GM21576 (cell line): ENCODE measurements around the gene SLC35F3.

Experiments used
- ATAC-seq: cut with Tn5 transposase; IDR thresholded peaks from one replicate; pipeline ENCODE4 v1.9.1; 2021; ENCODE audit warnings: mild to moderate bottlenecking, moderate library complexity; ENCODE audit not compliant: unreplicated experiment

SLC35F3 gene

DNA sequence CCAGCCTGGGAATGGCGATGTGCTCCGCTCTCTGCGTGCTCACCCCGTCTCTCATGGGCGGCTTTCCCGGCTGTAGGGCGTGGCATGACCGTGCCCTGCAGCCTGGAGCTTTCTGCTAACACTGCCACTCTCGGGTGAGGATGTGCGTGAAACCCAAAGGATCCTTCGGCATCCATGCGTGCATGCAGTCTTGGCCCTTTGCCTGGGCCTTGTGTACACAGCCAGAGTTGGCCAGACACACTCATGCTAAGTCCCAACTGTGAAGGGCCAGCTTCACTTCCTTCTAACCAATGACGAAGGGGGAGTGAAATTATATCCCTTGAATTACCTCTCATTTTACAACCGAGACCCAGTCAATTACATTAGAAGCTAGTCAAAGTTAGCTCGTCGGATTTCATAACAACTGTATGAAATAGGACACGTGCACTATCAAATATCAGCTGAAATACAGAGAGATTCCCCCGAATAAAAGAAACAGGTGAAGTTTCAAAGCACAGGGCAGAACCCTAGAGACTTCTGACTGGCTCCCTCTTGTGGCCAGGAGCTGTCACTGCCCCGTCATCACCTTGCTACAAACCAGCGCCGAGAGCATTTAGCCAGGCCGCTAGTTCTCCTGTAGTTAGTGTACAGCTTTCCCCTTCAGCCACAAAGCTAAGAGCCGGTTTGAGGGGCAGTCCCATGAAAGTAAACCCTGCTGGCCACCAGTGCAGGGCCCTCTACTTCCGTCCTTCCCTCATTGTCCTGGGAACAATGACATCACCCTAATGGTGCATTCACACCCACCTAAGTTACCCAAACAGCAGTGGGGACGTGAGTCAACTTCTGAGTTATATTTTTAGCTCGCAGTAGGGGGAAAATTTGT lies 405.4 kb downstream of the SLC35F3 start:
- peak; percentile 90 for ATAC-seq

DNA sequence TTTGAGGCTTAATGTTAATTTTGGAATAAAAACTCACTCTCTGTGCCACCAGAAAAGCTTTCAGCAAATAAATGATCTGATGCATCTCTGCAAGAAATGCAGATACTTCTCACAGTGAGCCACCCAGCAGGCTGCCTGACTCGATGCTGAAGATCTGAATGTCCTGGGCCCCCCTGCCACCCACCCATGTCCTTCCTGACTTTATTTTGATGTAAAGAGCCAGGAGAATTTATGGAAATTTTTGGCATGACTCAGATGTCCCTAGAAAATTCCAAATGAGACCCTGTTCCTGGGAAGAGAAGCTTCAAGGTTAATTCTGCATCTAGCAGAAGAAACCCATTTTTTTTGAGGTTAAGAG lies 406.0 kb downstream of the SLC35F3 start:
- no peak for ATAC-seq

DNA sequence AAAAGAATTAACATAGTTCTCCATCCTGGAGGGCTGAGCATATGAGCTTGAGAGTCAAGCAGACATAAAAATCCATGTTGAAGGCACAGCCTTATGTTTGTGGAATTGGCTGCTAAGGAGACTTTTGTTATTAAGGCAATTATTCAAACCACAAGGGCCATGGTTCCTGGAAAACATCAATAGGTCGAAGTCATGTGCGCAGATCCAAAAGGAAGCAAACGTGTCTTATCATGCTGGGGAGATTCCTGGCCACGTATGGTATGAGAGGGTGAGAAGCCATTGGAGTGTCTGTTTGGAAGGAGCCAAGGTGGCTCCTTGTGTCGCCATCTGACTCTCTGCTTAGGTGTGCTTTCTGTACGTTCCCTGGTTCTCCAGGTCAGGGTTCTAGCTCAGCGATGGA lies 406.9 kb downstream of the SLC35F3 start:
- no peak for ATAC-seq

DNA sequence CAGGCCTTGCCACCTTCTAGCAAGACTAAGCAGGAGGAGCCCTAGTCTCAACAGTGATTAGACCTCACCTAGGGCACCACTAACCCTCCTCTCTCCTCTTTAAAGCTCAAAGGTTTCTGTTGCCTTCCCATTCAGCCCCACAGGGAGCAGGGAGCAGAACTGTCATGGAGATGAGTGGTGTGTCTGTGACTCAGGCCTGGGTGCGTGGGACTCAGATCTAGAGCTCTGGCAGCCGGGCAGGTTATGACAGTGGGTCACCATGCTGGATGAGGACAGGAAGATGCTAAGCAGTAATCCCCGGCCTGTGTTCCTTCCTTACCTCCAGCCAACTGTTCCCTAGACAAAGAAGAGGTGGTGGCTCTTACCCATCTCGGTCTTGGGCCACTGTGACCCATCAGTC lies 408.7 kb downstream of the SLC35F3 start:
- ATAC-seq: no peak

DNA sequence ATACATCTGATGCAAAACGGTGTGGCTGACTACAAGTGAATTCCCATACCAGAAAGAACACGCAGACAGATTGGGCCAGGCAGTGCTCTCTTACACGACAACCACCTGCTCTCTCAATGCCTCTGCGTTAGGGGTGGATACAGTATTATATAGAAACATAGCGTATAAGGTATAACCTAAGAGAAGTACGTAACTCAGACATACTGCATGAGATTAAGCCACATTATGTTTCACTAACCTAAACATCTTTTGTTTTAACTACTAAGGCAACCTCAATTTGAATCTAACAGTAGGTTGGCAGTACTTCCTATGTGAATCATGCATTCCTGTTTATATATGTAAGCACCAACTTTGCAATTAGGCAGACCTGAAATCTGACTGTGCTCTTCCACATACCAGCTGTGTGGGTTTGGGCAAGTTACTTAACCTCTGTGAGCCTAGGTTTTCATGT lies 410.6 kb downstream of the SLC35F3 start:
- ATAC-seq: no peak

DNA sequence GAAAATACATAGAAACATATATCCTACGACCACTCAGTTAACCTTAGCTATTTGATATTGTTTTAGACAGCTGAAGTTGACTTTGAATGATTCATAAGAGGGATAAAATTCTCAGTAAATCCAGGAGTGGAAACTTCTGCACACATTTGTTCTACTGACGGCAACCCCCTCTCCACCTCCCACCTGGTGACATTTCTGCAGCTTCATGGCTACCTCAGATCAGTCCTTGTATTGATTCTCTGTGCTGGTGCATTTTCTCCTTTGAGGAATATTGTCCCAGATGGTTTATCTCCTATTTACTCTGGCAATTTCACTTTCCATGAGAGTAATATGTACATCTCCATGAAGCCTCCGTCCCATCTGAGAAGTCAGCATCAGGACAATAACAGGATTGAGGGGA lies 411.1 kb downstream of the SLC35F3 start:
- no peak for ATAC-seq

DNA sequence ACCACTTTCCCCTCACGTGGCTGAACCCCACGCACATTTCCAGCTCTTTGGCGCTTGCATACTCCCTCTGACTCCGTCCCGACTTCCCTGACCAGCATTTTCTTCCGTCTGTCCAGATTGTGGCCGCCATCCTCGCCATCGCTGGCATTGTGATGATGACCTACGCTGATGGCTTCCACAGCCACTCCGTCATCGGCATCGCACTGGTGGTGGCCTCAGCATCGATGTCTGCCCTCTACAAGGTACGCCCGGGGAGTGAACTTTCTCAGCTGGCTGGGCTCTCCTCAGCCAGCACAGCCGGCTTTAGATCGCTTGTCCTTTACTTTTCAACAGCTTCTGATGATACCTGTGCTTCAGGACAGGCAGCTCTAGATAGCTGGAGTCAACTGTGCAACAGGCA lies 412.0 kb downstream of the SLC35F3 start:
- ATAC-seq: no peak

DNA sequence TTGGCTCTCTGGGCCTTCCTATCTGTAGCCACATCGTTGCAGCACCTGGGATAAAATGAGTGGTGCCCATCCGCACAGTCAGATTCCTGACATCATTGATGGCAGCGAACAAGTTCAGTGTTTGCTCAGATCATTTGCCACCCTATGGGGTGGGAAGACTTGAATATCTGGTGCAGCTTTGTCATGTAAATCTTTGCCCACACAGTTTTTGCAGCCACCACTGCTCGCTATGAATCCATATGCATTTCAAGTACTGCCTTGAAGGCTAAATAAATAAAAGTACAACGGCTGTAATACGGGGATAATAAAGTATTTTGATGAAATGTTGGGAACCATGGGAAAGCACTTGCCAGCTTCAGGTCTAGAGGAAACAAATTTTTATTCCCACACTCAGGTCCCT lies 412.5 kb downstream of the SLC35F3 start:
- no peak for ATAC-seq

DNA sequence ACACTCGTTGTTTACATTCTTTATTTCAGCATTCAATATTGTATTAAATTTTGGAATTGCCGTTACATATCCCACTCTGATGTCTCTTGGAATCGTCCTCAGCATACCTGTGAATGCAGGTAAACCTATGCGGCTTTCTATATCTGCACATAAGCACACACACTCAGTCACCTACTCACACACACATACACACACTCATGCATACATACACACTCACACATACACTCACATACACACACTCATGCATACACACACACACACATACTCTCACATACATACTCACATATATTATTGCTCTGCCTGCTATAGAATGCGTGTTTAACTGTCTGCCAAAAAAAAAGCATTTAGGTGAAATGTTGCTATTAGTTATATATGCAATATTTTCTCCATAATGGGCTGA lies 415.6 kb downstream of the SLC35F3 start:
- ATAC-seq: no peak

DNA sequence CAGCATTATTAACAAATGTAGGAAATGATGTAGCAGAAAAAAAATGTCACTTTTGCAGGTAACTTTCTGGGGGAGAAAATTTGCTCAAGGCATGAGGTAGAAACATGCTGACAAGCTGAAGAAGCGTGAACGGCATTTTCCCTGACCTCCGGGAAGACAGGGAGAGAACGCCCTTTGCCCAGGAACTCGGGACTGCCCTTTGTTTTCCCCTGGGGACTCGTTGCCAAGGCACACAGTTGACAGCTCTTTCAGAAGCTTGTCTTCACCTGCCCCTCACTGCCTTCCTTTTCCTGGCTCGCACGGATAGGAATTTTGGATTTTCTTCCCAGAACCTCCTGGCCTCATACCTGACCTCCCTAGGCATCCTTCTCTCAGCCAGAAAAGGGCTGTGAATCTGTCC lies 416.1 kb downstream of the SLC35F3 start:
- no peak for ATAC-seq

DNA sequence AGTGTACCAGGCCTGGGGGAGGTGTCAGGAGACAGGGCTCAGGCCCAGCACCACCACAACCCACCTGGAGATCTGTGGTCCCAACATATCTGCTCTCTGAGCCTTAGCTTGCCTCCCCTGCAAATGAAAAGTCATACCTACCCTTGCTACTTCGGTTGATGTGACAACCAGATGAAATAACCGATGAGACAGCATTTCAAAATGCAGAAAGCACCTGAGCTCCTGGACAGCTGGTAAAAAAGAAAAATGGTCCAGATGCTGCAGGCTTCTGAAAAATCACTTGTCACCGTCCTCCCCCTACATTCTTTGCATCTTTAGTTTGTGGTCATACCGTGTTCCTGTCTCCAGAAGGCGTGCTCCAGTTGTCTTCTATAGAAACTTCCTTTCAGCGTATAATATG lies 416.8 kb downstream of the SLC35F3 start:
- ATAC-seq: no peak

DNA sequence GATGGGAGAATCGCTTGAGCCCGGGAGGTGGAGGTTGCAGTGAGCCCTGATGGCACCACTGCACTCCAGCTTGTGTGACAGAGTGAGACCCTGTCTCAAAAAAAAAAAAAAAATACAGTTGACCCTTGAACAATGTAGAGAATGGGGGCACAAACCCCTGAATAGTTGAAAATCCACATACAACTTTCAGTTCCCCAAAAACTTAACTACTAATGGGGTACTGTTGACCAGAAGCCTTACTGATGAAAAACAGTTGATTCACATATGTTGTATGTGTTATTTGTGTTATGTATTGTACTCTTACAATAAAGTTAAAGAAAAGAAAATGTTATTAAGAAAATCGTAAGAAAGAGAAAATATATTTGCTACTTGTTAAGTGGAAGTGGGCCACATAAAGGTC lies 417.6 kb downstream of the SLC35F3 start:
- ATAC-seq: no peak

DNA sequence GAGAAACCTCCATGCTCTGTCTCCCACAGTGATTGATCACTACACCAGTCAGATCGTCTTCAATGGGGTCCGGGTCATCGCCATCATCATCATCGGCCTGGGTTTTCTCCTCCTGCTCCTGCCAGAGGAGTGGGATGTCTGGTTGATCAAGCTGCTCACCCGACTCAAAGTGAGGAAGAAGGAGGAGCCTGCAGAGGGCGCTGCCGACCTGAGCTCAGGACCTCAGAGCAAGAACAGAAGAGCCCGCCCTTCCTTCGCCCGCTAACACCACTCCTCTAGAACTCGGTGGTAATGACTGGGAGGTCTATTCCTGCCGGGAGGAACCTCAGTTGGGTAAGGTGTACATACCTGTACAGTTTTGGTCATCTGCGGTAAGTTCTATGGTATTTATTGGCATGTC lies 418.5 kb downstream of the SLC35F3 start:
- ATAC-seq: no peak

DNA sequence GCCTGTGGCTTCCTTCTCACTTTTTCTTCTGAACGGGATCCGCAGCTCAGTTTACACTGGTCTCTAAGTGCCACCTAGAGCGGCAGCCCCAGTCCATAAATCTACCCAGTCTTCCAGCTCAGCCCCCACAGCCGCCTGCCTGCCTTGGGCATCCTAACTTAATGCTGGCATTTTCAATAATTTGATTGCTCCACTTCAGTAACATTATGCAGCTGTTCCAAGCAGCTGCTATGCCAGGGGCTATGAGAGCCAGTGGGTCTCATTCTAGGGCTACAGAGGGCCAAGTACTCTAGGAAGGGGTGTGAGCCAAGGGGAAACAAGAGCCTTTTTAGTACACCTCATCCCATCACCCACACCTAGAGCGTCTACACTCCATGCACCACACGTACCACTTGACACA lies 420.3 kb downstream of the SLC35F3 start:
- ATAC-seq: no peak

DNA sequence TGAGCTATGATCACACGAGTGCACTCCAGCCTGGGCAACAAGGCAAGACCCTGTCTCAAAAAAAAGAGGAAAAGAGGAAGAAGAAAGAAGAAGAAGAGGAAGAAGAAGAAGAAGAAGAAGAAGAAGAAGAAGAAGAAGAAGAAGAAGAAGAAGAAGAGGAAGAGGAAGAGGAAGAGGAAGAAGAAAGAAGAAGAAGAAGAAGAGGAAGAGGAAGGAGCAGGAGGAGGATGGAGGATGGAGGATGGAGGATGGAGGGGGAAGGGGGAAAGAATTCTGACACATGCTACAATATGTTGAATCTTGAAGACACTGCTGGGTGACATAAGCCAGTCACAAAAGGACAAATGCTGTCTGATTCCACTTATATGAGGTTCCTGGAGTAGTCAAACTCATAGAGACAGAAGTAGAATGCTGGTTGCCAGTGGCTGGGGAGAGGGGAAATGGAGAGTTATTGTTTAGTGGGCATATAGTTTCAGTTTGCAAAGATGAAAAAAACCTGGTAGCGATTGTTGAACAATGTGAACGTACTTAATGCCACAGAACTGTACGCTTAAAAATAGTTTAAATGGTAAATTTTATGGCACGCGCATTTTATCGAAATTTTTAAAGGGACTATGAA lies 421.5 kb downstream of the SLC35F3 start:
- no peak for ATAC-seq

DNA sequence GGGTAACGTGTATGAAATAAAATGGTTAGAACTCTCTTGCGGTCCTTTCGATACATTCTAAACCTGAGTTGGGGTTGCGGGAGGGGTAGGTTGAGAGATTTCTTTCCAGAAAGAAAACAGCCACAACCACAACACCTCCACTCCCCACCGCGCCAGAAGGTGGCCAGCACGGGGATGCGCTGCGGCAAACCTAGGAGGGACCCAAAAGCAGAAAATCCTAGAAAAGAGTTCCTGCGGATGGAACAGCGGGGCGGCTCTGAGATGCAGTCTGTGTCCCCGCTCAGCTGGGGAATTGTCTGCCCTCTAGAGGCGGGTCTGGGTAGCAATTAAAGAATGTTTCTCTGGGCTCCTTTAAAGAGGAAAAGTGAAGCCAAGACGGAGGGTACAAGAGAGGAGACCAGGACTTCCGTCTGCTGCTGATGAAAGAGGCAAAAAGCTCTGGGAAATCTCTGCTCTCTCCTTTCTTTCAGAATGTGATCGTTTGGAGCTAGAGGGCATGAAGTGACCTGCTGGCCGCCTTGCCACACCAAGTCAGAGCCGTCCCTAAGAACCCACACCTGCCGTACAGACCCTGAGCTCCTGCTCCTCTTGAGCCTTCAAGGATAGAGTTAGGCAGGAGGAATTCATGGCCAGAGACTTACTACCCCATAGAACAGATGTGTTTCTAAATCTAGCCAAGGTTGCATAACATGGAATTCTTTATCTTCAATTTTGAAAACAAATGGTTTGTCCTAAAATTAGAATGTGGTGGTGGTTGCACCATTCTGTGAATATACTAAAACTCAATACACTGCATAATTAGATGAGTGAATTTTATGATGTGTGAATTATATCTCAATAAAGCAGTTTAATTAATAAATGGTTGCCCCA lies 422.3 kb downstream of the SLC35F3 start:
- peak; percentile 76 for ATAC-seq

DNA sequence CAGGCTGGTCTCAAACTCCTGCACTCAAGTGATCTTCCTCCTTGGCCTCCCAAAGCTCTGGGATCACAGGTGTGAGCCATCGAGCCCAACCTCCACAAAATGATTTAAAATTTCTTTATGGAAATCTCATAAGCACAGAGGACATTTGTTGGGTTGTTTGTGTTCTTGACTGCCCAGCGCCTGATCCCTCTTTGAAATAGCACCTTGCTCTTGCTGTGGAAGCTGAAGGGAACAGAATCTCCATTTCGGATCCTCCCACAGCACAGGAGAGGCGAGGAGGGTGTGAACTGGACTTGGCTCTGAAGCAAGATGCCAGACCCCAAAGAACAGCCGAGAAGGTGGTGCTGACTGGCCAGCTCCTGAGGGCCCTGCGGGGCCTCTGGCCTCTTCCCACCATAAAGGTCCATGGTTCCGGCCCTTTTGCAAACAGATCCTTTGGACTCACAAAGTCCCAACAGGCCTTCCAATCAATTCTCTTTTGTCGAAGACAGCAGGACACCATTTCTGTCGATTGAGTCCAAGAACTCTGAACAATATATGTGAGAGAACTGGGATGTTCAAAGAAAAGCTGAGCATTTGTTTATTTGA lies 423.2 kb downstream of the SLC35F3 start:
- ATAC-seq: no peak

DNA sequence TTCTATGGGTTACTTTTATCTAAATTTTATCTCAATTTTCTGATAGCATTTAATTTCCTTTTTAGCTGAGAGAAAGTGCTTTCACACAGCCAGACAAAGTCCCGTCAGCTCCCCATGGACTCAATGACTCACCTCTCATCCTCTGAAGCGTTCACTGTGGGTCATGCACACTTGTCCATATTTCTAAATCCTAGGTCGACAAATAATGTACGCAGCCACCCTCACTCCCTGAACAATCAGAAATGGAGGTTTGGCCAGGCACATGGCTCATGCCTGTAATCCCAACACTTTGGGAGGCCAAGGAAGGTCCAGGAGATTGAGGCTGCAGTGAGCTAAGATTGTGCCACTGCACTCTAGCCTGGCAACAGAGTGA lies 426.4 kb downstream of the SLC35F3 start:
- ATAC-seq: no peak

DNA sequence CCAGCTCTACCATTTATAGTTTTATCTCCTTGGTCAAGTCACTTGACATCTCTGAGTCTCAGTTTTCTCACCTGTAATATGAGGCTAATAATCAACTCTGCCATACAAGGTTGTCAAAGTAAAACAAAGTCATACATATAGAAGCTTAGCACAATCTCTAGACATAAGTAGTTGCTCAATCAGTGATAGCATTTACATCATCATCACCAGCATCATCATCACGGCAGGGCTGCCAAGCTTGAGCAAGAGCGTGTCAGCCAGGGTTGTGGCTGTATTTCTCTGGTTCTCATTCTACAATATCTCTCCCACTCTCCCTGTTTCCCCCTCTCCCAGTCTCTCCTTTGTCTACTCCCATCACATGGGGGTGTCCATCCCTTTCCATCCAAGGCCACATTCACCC lies 427.0 kb downstream of the SLC35F3 start:
- no peak for ATAC-seq

DNA sequence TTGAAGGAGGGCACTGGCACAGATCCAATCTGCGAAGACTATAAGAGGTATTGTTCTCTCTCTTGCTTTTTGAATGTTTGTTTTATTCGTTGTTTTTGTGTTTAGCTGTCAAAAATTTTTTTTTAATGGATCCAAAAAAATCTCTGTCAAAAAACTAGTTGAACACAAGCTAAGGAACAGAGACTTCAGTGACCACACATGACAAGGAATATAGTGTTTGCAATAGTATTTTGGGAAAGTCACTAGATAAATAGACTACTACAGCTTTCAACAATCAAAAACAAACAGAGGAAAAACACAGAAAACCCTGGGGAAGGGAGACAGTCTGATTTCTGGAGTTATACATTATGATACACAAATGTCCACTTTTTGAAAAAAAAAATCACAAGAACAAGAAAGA lies 431.9 kb downstream of the SLC35F3 start:
- ATAC-seq: no peak

DNA sequence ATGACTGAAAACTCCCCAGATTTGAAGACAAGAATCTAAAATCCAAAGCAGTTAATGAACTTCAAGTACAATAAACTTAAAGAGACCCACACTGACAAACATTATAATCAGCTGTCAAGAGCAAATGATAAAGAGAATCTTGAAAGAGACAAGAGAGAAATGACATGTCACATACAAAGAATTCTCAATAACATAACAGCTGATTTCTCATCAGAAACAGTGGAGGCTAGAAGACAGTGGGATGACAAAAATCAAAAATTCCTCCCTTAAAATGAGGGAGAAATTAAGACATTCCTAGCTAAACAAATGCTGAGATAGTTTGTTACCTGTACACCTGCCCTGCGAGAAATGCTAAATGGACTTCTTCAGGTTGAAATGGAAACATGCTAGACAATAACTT lies 432.8 kb downstream of the SLC35F3 start:
- no peak for ATAC-seq
